ENCODE data around the gene RIF1. TPM values are rescaled to one million over a fixed set of nuclear protein-coding genes. Genes with fewer than 3 reads are reported as not detected.

Gene RIF1
- total and polyA plus RNA-seq, 9 of the 15 experiments (the other 6 are each of a cell fraction or from before 2014, with no cell fraction given): 11.0 to 109 (median 44.2) TPM

DNA sequence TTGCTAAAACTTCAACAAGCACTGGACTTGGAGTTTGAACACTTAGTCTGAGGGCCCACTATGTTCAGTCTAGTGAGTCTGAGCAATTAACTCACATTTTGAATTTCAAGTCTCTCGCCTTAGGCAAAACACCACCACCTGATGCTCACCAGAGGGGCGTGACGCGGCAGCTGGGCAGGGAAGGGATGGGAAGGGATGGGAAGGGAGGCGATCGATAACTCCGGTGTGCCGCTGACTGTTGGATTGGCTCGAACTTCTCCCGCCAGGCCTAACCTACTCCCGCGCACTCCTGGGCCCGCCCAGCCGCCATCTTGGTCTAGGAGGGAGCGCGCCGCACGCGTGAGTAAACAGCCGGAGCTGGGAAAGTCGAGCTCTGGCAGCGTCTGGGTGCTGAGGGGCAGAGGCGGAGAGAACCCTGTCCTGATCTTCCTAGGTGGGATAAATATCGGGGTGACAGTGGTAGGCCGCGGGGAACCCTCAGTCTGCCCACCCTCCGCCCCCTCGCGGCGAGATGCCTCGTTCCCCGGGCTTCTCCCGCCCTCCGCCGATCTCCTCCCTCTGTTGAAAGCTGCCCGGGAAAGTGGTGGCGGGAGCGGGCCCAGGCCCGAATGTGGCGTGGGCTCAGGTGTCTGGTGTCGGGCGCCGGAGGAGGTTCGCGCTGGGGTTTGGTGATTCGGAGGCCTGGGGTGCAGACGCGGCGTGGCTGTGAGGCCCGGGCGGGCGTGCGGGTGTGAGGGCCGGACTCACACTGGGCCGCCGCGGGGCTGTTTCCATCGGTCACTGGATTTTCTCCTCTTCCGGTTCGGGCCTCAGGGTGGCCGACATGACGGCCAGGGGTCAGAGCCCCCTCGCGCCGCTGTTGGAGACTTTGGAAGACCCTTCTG is at the start of gene RIF1 (continued):
- no peak for TF ChIP-seq NR2C1 (IDR thresholded peaks at IDR 0.05)
- peak; percentile 78 for TF ChIP-seq NR2C1 (tag; IDR thresholded peaks at IDR 0.05)
- TF ChIP-seq, protein P1, sequence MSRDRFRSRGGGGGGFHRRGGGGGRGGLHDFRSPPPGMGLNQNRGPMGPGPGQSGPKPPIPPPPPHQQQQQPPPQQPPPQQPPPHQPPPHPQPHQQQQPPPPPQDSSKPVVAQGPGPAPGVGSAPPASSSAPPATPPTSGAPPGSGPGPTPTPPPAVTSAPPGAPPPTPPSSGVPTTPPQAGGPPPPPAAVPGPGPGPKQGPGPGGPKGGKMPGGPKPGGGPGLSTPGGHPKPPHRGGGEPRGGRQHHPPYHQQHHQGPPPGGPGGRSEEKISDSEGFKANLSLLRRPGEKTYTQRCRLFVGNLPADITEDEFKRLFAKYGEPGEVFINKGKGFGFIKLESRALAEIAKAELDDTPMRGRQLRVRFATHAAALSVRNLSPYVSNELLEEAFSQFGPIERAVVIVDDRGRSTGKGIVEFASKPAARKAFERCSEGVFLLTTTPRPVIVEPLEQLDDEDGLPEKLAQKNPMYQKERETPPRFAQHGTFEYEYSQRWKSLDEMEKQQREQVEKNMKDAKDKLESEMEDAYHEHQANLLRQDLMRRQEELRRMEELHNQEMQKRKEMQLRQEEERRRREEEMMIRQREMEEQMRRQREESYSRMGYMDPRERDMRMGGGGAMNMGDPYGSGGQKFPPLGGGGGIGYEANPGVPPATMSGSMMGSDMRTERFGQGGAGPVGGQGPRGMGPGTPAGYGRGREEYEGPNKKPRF (IDR thresholded peaks at IDR 0.05; ENCODE audit: low read depth, low read length): no peak
- peak; percentile 81 for TF ChIP-seq TGIF2 (CRISPR knock-in tag; IDR thresholded peaks at IDR 0.05)
- peak in 1 of 2 experiments; percentile 56; a peak in 2 of 4 replicates for TF ChIP-seq SRF (CRISPR knock-in tag; IDR thresholded peaks at IDR 0.05)
- no peak for TF ChIP-seq ZNF699 (CRISPR knock-in tag; IDR thresholded peaks at IDR 0.05; ENCODE audit: insufficient replicate concordance)
- TF ChIP-seq, protein P2, sequence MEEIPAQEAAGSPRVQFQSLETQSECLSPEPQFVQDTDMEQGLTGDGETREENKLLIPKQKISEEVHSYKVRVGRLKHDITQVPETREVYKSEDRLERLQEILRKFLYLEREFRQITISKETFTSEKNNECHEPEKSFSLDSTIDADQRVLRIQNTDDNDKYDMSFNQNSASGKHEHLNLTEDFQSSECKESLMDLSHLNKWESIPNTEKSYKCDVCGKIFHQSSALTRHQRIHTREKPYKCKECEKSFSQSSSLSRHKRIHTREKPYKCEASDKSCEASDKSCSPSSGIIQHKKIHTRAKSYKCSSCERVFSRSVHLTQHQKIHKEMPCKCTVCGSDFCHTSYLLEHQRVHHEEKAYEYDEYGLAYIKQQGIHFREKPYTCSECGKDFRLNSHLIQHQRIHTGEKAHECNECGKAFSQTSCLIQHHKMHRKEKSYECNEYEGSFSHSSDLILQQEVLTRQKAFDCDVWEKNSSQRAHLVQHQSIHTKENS (CRISPR knock-in tag; IDR thresholded peaks at IDR 0.05): no peak
- TF ChIP-seq ZNF354B (CRISPR knock-in tag; IDR thresholded peaks at IDR 0.05): no peak
- TF ChIP-seq ZNF3 (CRISPR knock-in tag; IDR thresholded peaks at IDR 0.05): no peak
- TF ChIP-seq HMBOX1 (IDR thresholded peaks at IDR 0.05): peak; percentile 81
- TF ChIP-seq GABPB2 (CRISPR knock-in tag; conservative IDR thresholded peaks at IDR 0.05): no peak
- TF ChIP-seq CREM (IDR thresholded peaks at IDR 0.05; ENCODE audit: low read depth): peak; percentile 90
- TF ChIP-seq CCNT2 (IDR thresholded peaks at IDR 0.05; ENCODE audit: borderline replicate concordance, extremely low read depth, insufficient read length, low read depth, low read length): peak; percentile 32
- TF ChIP-seq, protein P3, sequence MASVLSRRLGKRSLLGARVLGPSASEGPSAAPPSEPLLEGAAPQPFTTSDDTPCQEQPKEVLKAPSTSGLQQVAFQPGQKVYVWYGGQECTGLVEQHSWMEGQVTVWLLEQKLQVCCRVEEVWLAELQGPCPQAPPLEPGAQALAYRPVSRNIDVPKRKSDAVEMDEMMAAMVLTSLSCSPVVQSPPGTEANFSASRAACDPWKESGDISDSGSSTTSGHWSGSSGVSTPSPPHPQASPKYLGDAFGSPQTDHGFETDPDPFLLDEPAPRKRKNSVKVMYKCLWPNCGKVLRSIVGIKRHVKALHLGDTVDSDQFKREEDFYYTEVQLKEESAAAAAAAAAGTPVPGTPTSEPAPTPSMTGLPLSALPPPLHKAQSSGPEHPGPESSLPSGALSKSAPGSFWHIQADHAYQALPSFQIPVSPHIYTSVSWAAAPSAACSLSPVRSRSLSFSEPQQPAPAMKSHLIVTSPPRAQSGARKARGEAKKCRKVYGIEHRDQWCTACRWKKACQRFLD (CRISPR knock-in tag; IDR thresholded peaks at IDR 0.05): 0 out of 2 replicates have a peak, but pooled peaks have one; percentile 56
- peak; percentile 66 for TF ChIP-seq ZNF232 (CRISPR knock-in tag; IDR thresholded peaks at IDR 0.05)
- TF ChIP-seq, protein P4, sequence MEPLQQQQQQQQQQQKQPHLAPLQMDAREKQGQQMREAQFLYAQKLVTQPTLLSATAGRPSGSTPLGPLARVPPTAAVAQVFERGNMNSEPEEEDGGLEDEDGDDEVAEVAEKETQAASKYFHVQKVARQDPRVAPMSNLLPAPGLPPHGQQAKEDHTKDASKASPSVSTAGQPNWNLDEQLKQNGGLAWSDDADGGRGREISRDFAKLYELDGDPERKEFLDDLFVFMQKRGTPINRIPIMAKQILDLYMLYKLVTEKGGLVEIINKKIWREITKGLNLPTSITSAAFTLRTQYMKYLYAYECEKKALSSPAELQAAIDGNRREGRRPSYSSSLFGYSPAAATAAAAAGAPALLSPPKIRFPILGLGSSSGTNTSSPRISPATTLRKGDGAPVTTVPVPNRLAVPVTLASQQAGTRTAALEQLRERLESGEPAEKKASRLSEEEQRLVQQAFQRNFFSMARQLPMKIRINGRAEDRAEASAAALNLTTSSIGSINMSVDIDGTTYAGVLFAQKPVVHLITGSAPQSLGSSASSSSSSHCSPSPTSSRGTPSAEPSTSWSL (CRISPR knock-in tag; IDR thresholded peaks at IDR 0.05; ENCODE audit: borderline replicate concordance): 0 out of 2 replicates have a peak, but pooled peaks have one; percentile 11
- no peak for TF ChIP-seq ZNF212 (CRISPR knock-in tag; IDR thresholded peaks at IDR 0.05)
- TF ChIP-seq NFE2L1 (tag; IDR thresholded peaks at IDR 0.05; ENCODE audit: borderline replicate concordance, low read depth): no peak
- peak; percentile 95 to 98 for TF ChIP-seq SIN3A (IDR thresholded peaks at IDR 0.05; ENCODE audit: borderline replicate concordance in 2 of 2, control insufficient read depth in 1 of 2, low read depth in 2 of 2, low read length in 2 of 2)

Measured in K562 (cell line).